MM.1S (cell line): ENCODE results near the gene A2ML1.
"Not testable (repeated sequence)": the region's sequence is repeated elsewhere in the genome, so short reads cannot be mapped to it uniquely, and the experiment has no call there.

Experiments used
- DNase-seq: peaks from one replicate; pipeline ENCODE4 v3.0.0-alpha.2; 2015
- H2AFZ ChIP-seq: fragments of 300-600 bp; sonication (generic); 2 replicates; pipeline ENCODE4 v1.6.0; 2016; ENCODE audit warnings: antibody characterized with exemption, low read length
- H3F3A ChIP-seq: fragments of 300-600 bp; sonication (generic); 2 replicates; pipeline ENCODE4 v1.6.1; 2016; ENCODE audit warnings: mild to moderate bottlenecking, antibody characterized with exemption, low read length, moderate library complexity, mixed read lengths; ENCODE audit not compliant: insufficient read depth
- H3K27ac ChIP-seq: fragments of 300-600 bp; sonication (generic); 2 replicates; pipeline ENCODE4 v1.5.1; 2016; ENCODE audit warnings: mild to moderate bottlenecking, low read length
- H3K27me3 ChIP-seq: fragments of 300-600 bp; sonication (generic); replicated peaks from 2 replicates; pipeline ENCODE4 v1.6.0; 2016; ENCODE audit warnings: low read length; ENCODE audit not compliant: insufficient read depth
- H3K36me3 ChIP-seq: fragments of 300-600 bp; sonication (generic); replicated peaks from 2 replicates; pipeline ENCODE4 v1.6.1; 2016; ENCODE audit warnings: mild to moderate bottlenecking, low read length, mixed read lengths; ENCODE audit not compliant: insufficient read depth
- H3K4me1 ChIP-seq: fragments of 300-600 bp; sonication (generic); 2 replicates; pipeline ENCODE4 v1.6.1; 2016; ENCODE audit warnings: low read length, mixed read lengths
- H3K4me2 ChIP-seq: fragments of 300-600 bp; sonication (generic); 2 replicates; pipeline ENCODE4 v1.6.0; 2016; ENCODE audit warnings: low read depth, low read length
- H3K4me3 ChIP-seq: fragments of 300-600 bp; sonication (generic); 2 replicates; pipeline ENCODE4 v1.5.1; 2016; ENCODE audit warnings: low read length, mixed read lengths
- H3K79me2 ChIP-seq: fragments of 300-600 bp; sonication (generic); 2 replicates; pipeline ENCODE4 v1.6.1; 2016; ENCODE audit warnings: mixed run types, low read length, mixed read lengths
- H3K9ac ChIP-seq: fragments of 300-600 bp; sonication (generic); 2 replicates; pipeline ENCODE4 v1.6.1; 2016; ENCODE audit warnings: low read length, mixed read lengths
- H3K9me2 ChIP-seq: fragments of 300-600 bp; sonication (generic); replicated peaks from 2 replicates; pipeline ENCODE4 v1.6.1; 2016; ENCODE audit warnings: mild to moderate bottlenecking, low read length, mixed read lengths; ENCODE audit not compliant: insufficient read depth
- H3K9me3 ChIP-seq: fragments of 300-600 bp; sonication (generic); replicated peaks from 2 replicates; pipeline ENCODE4 v1.6.1; 2016; ENCODE audit warnings: mild to moderate bottlenecking, low read length, mixed read lengths; ENCODE audit not compliant: insufficient read depth
- H4K20me1 ChIP-seq: fragments of 300-600 bp; sonication (generic); 2 replicates; pipeline ENCODE4 v1.6.1; 2016; ENCODE audit warnings: mild to moderate bottlenecking, low read length, moderate library complexity, mixed read lengths; ENCODE audit not compliant: insufficient read depth
- CTCF ChIP-seq: fragments of 300-600 bp; sonication (generic); IDR thresholded peaks from 2 replicates; pipeline ENCODE4 v1.5.1; 2016; ENCODE audit warnings: antibody characterized with exemption, low read length, mixed read lengths
- EZH2 ChIP-seq: fragments of 300-600 bp; sonication (generic); optimal IDR thresholded peaks from 2 replicates; pipeline ENCODE3; 2017; ENCODE audit warnings: low read depth, mild to moderate bottlenecking, antibody characterized with exemption, low read length, mixed read lengths
- EZH2phosphoT487 ChIP-seq: fragments of 300-600 bp; sonication (generic); IDR thresholded peaks from 2 replicates; pipeline ENCODE4 v1.6.1; 2018; ENCODE audit warnings: antibody characterized with exemption, low read length

Gene A2ML1

GRCh38 chr12:8784290-8784888, 38.0 kb upstream of the A2ML1 start:
- no peak overlapping the region for H3K4me2 ChIP-seq
- no peak overlapping the region for H2AFZ ChIP-seq
- no peak for TF ChIP-seq EZH2phosphoT487
- no peak for TF ChIP-seq EZH2
- no peak for TF ChIP-seq CTCF
- no peaks in the 10 kb centered on the region for H3K9me3 ChIP-seq
- H3F3A ChIP-seq = no peaks in the 10 kb centered on the region
- DNase-seq = no peak
- no peaks in the 10 kb centered on the region for H3K4me1 ChIP-seq
- H3K36me3 ChIP-seq = no peaks in the 10 kb centered on the region
- no peak overlapping the region for H3K27ac ChIP-seq
- no peaks in the 10 kb centered on the region for H3K27me3 ChIP-seq
- H4K20me1 ChIP-seq = no peaks in the 10 kb centered on the region
- no peaks in the 10 kb centered on the region for H3K79me2 ChIP-seq
- no peaks in the 10 kb centered on the region for H3K9me2 ChIP-seq
- no peak overlapping the region for H3K4me3 ChIP-seq
- H3K9ac ChIP-seq = no peak overlapping the region

DNA sequence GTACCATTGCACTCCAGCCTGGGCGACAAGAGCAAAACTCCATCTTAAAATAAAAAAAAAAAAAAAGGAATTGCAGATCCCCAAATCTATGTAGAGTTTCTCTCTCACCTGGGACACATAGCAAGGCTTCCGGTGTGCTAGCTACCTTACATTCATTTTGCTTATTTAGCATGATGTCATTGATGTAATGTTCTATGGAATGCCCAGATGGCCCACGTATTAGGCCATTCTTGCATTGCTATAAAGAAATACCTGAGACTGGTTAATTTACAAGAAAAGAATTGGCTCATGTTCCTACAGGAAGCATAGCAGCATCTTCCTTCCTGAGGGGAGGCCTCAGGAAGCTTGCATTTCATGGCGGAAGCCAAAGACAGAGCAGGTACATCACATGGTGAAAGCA, 36.9 kb upstream of the A2ML1 start:
- Histone ChIP-seq H3K9ac (no peak overlapping the region), H3K4me2 (no peak overlapping the region), H3K4me1 (no peaks in the 10 kb centered on the region), H3K36me3 (no peaks in the 10 kb centered on the region), H3K27ac (no peak overlapping the region), H2AFZ (no peak overlapping the region), H4K20me1 (no peaks in the 10 kb centered on the region), H3K4me3 (no peak overlapping the region), H3K27me3 (no peaks in the 10 kb centered on the region), H3K9me3 (no peaks in the 10 kb centered on the region), H3K79me2 (no peaks in the 10 kb centered on the region), H3F3A (no peaks in the 10 kb centered on the region), H3K9me2 (no peaks in the 10 kb centered on the region)
- no peak for TF ChIP-seq EZH2phosphoT487
- no peak for TF ChIP-seq CTCF
- DNase-seq = no peak

- not testable (repeated sequence) for H3K9me2 ChIP-seq, H4K20me1 ChIP-seq, H3K4me2 ChIP-seq, H3K4me3 ChIP-seq, H2AFZ ChIP-seq, H3K36me3 ChIP-seq, H3K9me3 ChIP-seq, H3K4me1 ChIP-seq, H3K27ac ChIP-seq, H3K9ac ChIP-seq, DNase-seq, H3K27me3 ChIP-seq, H3F3A ChIP-seq, H3K79me2 ChIP-seq
Measured at GRCh38 chr12:8787206-8787605, 35.2 kb upstream of the A2ML1 start.

DNA sequence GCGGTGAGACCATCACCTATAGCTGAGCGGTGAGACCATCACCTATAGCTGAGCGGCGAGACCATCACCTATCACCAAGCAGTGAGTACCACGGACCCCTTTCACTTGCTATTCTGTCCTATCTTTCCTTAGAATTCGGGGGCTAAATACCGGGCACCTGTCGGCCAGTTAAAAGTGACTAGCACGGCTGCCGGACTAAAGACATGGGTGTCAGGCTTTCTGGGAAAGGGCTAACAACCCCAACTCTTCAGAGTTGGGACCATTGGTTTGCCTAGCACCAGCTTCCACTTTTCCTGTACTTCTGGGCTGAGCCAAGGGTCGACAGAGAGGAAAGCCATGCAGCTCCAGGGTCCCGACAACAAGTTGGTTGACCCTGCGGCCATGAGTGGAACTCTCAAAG, 33.7 kb upstream of the A2ML1 start:
- not testable (repeated sequence) for H3K27ac ChIP-seq, H3K4me1 ChIP-seq, H3K79me2 ChIP-seq, H3F3A ChIP-seq, DNase-seq, H3K9me2 ChIP-seq, H3K27me3 ChIP-seq, H3K9me3 ChIP-seq, H4K20me1 ChIP-seq, H2AFZ ChIP-seq, H3K9ac ChIP-seq, H3K4me3 ChIP-seq, H3K4me2 ChIP-seq, H3K36me3 ChIP-seq

- not testable (repeated sequence) for H3K9ac ChIP-seq, H3K4me3 ChIP-seq
Measured at GRCh38 chr12:8789341-8790013, 32.9 kb upstream of the A2ML1 start.

DNA sequence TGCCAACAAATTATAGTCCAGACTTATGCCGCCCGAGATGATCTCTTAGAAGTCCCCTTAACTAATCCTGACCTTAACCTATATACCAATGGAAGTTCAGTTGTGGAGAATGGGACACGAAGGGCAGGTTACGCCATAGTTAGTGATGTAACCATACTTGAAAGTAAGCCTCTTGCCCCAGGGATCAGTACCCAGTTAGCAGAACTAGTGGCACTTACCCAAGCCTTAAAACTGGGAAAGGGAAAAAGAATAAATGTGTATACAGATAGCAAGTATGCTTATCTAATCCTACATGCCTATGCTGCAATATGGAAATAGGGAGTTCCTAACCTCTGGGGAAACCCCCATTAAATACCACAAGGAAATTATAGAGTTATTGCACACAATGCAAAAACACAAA, 29.2 kb upstream of the A2ML1 start:
- H3K9ac ChIP-seq, H3K36me3 ChIP-seq, H3K9me3 ChIP-seq: not testable (repeated sequence)

More at GRCh38 chr12:8789341-8790013, 32.9 kb upstream of the A2ML1 start:
- not testable (repeated sequence) for H3K36me3 ChIP-seq, H3K4me1 ChIP-seq, H3K9me2 ChIP-seq, DNase-seq, H2AFZ ChIP-seq, H3K79me2 ChIP-seq, H4K20me1 ChIP-seq, H3F3A ChIP-seq, H3K4me2 ChIP-seq, H3K27me3 ChIP-seq, H3K9me3 ChIP-seq, H3K27ac ChIP-seq

More for the DNA sequence above, 29.2 kb upstream of the A2ML1 start:
- DNase-seq, H4K20me1 ChIP-seq, H3K4me2 ChIP-seq, H3K9me2 ChIP-seq, H2AFZ ChIP-seq, H3K27me3 ChIP-seq, H3K27ac ChIP-seq, H3K4me1 ChIP-seq, H3K4me3 ChIP-seq, H3K79me2 ChIP-seq, H3F3A ChIP-seq: not testable (repeated sequence)
